CD4-positive, alpha-beta T cell treated with Interleukin-6 at 100 ng/mL for 8 hours (primary cell): ENCODE data around the gene SIM2.

ENCODE experiments used
- DNase-seq: peaks from one replicate; pipeline ENCODE4 v3.0.0-alpha.2; 2020; ENCODE audit warnings: mixed read lengths, low spot score

The SIM2 gene

DNA sequence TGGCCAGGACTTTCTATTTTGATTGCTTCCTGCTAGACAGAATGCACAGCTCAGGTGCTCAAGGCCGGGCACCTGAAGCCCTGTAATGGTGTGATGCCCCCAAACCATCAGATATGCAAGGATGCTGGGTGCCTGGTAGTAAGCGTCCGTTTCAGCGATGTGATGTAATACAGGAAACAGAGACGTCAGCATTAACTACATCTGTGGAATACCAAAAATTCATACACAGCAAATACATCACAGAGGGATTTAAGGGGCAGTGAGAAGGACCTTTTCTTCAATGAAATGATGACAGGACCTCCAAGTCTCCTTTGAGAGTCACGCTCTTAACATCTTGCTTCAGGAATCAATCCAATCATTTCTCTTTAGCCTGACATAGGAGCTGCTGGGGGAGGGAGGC, 64.4 kb downstream of the SIM2 start:
- DNase-seq: no peak

DNA sequence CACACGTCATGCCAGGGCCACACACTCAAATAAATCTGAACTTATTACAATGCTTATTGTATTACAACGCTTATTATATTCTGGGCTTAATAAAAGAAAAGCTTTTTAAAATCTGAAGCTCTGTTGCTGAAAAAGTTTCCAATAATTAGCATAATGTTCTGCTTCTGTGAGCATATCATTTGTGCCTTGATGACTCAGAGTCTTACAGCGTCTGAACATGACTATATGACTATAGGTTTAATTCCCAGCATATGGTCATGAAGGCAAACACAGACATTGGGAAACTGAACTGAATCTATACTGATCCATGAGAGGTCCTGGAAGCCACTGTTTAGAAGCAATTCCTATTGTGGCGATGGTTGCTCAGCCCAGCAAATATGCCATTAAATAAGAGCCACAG, 66.3 kb downstream of the SIM2 start:
- no peak for DNase-seq

- DNase-seq: no peak
Observed at GRCh38 chr21:36766511-36766910, 67.6 kb downstream of the SIM2 start.

DNA sequence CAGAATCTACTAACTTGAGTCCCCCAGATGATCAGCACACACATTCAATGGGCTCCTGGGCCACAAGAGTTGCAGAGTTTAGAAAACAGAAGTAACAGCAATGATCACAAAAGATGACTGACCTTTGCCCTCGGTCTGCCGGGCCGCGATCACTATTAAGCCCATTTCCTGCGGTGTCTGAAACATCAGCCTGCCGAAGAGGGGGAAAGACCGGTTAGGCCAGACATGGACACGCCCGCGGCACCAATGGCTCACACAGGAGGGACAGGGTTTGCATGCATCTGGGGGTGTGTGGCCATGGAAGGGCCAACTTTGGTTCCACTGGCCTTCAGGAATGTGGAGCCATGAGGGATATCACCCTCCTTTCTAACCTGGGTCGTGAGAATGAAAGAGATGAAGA, 68.2 kb downstream of the SIM2 start:
- DNase-seq: no peak

- no peak for DNase-seq
Observed at GRCh38 chr21:36768496-36768895, 69.6 kb downstream of the SIM2 start.

GRCh38 chr21:36769051-36769839, 70.3 kb downstream of the SIM2 start:
- no peak for DNase-seq

- DNase-seq: no peak
Observed at GRCh38 chr21:36773117-36773516, 74.2 kb downstream of the SIM2 start.

DNA sequence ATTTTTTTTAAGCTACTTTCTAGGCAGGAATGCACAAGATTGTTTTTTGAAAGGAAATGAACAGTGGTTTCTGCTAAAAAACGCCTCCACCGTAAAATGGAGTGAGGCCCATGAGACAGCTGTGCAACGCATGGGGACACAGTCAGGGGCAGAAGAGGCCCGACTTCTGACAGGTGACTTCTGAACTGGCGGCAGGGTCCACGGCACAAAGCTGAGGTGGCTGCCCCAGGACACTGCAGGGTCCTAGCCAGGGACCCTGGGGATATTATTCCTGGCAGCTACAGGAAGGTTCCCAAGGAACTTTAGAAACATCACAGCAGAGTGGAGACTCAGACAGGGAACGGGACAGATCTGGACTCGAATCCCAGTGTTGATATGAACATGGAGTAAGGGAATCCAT, 75.1 kb downstream of the SIM2 start:
- no peak for DNase-seq

DNA sequence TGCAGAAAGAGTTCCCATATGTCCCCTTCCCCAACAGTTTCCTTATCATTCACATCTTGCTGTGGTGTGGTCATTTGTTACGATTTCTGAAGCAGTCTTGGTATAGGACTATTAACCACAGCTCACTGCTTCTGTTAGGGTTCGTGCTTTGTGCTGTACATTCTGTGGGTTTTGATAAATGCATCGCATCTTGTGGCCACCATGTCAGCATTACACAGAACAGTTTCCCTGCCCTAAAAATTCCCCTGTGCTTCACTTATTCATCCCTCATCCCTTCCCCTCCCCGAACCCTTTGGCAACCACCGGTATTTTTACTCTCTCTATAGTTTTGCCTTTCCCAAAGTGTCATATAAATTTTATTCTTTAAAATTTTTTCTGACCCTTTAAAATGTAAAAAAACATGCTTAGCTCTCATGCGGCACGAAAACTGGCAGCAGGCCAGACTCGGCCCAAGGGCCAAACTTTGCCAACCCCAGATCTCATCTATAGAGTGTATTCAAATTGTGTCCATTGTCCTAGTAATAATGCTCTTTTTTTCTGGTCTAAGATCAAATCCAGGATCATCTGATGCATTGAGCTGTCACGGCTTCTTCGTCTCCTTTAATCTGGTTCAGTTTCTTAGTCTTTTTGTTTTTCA, 78.2 kb downstream of the SIM2 start:
- DNase-seq: no peak

GRCh38 chr21:36780861-36781260, 81.9 kb downstream of the SIM2 start:
- no peak for DNase-seq

GRCh38 chr21:36783612-36784374, 84.9 kb downstream of the SIM2 start:
- DNase-seq: no peak

GRCh38 chr21:36784947-36785346, 86.0 kb downstream of the SIM2 start:
- DNase-seq: no peak

DNA sequence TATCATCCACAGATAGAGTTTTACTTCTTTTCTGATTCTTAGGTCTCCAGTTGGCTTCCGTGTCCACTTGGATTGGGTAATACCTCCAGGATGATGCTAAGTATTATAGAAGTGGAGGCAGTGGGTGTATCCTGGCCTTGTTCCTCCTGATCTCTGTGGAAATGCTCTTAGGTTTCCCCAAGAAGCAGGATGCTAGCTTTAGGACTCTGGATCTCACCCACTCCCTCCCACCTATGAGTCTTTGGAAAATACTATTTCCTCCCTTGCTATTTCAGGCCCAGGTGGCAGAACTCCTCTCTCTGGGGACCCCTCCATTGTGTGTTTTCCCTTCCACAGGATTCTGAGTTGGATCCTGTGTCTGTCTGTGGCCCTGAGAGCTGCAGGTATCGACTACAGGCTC, 86.7 kb downstream of the SIM2 start:
- no peak for DNase-seq

- DNase-seq: no peak
Observed at GRCh38 chr21:36786186-36786585, 87.3 kb downstream of the SIM2 start.

- DNase-seq: no peak
Observed at GRCh38 chr21:36788120-36788638, 89.3 kb downstream of the SIM2 start.

- no peak for DNase-seq
Observed at GRCh38 chr21:36790616-36791015, 91.7 kb downstream of the SIM2 start.

DNA sequence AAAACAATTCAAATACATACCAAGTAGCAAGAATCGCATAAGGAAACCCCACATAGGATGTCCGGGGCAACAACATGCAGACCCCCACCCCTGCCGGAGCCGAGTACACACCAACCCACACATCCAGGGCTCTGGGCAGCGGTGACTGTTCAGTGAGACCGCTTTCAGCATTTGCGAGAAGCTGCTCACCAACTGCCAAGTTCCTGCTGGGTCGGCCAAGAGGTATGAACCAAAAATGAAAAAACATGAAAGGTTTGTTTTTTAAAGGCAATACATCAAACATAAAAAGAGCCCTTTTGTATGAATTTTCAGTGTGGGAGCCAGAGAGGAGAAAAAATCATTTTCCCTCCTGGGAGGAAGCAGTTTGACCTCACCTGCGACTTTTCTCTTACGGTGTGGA, 92.3 kb downstream of the SIM2 start:
- no peak for DNase-seq

GRCh38 chr21:36791695-36792470, 93.0 kb downstream of the SIM2 start:
- no peak for DNase-seq

DNA sequence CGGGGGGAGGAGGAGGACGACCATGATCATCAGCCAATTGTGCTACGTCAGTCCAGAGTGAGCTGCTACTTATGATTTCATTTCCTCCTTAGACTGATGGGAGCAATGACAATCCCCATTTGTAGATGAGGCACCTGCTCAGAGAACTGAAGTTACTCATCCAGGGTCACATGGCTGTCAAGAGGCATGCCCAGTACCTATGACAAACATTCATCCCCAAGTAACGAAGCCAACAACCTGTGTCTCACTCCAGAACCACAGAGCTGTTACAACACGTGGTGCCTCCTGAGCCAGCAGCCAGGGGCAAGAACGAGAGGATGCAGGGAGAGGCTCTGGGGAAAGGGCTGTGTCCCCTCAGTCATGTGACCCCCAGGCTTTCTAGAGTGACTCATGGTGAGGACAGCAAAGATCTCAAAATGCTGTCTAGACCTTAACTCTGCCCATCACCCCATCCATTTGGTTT, 93.6 kb downstream of the SIM2 start:
- no peak for DNase-seq

DNA sequence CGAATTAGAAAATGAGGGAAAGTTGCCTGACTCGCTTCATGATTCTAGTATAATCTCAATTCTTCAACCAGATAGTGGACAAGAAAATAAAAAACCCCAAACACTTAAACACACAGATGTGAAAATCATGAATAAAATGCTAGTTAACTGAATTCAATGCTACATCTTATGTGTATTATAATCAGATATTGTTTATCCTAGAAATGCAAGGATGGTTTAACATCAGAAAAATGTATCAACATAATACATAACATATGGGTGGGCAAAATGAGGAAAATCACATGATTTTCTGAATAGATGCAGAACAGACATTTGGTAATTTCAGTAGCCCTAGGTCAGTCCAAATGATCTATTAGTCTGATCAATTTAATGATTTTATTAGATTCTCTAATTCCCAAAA, 97.2 kb downstream of the SIM2 start:
- no peak for DNase-seq

DNA sequence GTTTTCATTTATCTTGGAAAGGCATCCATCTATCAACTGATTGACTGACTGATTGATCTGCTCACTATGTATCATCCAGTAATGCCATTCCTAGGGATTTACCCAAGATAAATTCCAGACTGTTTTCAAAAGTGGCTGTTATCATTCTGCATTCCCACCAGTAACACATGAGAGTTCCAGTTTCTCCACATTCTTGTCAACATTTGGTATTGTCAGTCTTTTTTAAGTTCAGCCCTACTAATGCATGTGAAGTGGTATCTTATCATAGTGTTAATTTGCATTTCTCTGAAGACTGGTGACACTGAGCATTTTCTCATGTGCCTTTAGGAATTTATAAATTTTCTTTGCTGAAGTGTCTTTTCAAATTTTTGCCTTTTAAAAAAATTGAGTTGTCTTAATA, 99.6 kb downstream of the SIM2 start:
- no peak for DNase-seq
